IPS-15b (cell line): ENCODE results near the gene BCAS3.

ENCODE experiments used
- H3K27me3 ChIP-seq: one replicate; pipeline ENCODE4 v1.6.1; 2013; ENCODE audit warnings: low read length; ENCODE audit not compliant: control insufficient read depth, insufficient read depth
- H3K36me3 ChIP-seq: one replicate; pipeline ENCODE4 v1.6.1; 2013; ENCODE audit warnings: low read length; ENCODE audit not compliant: control insufficient read depth, insufficient read depth
- H3K4me1 ChIP-seq: one replicate; pipeline ENCODE4 v1.6.1; 2013; ENCODE audit warnings: mild to moderate bottlenecking, low read length; ENCODE audit not compliant: control insufficient read depth, insufficient read depth
- H3K4me3 ChIP-seq: one replicate; pipeline ENCODE4 v1.5.1; 2013; ENCODE audit warnings: low read depth, low read length
- H3K9ac ChIP-seq: one replicate; pipeline ENCODE4 v1.6.1; 2013; ENCODE audit warnings: low read depth, mild to moderate bottlenecking, low read length
- H3K9me3 ChIP-seq: one replicate; pipeline ENCODE4 v1.6.1; 2013; ENCODE audit warnings: mild to moderate bottlenecking, low read length; ENCODE audit not compliant: control insufficient read depth, insufficient read depth

BCAS3 gene

GRCh38 chr17:61389670-61390478 lies 712.2 kb downstream of the BCAS3 start:
- H3K9me3 ChIP-seq: no peaks in the 10 kb centered on the region
- no peaks in the 10 kb centered on the region for H3K4me1 ChIP-seq
- no peaks in the 10 kb centered on the region for H3K36me3 ChIP-seq
- no peak overlapping the region for H3K4me3 ChIP-seq
- H3K27me3 ChIP-seq: peaks cover 24% of the 10 kb centered on the region
- H3K9ac ChIP-seq: no peak overlapping the region

- no peaks in the 10 kb centered on the region for H3K36me3 ChIP-seq
- no peaks in the 10 kb centered on the region for H3K9me3 ChIP-seq
- no peaks in the 10 kb centered on the region for H3K4me1 ChIP-seq
- no peak overlapping the region for H3K9ac ChIP-seq
- H3K27me3 ChIP-seq: peaks cover 29% of the 10 kb centered on the region
- no peak overlapping the region for H3K4me3 ChIP-seq
Observed at GRCh38 chr17:61390479-61390791, 712.8 kb downstream of the BCAS3 start.

- Histone ChIP-seq H3K4me3 (no peak overlapping the region), H3K9me3 (no peaks in the 10 kb centered on the region), H3K36me3 (no peaks in the 10 kb centered on the region), H3K4me1 (no peaks in the 10 kb centered on the region), H3K27me3 (peaks cover 42% of the 10 kb centered on the region), H3K9ac (no peak overlapping the region)
Observed at GRCh38 chr17:61391595-61392291, 714.1 kb downstream of the BCAS3 start.

GRCh38 chr17:61392679-61393078 lies 715.0 kb downstream of the BCAS3 start:
- no peaks in the 10 kb centered on the region for H3K9me3 ChIP-seq
- H3K27me3 ChIP-seq: peaks cover 48% of the 10 kb centered on the region
- H3K9ac ChIP-seq: no peak overlapping the region
- H3K4me3 ChIP-seq: no peak overlapping the region
- H3K36me3 ChIP-seq: no peaks in the 10 kb centered on the region
- H3K4me1 ChIP-seq: no peaks in the 10 kb centered on the region

- Histone ChIP-seq H3K4me3 (no peak overlapping the region), H3K4me1 (no peaks in the 10 kb centered on the region), H3K36me3 (no peaks in the 10 kb centered on the region), H3K9ac (no peak overlapping the region), H3K27me3 (peaks cover 56% of the 10 kb centered on the region), H3K9me3 (no peaks in the 10 kb centered on the region)
Observed at GRCh38 chr17:61393550-61393903, 715.9 kb downstream of the BCAS3 start.

- Histone ChIP-seq H3K9me3 (no peaks in the 10 kb centered on the region), H3K9ac (no peak overlapping the region), H3K27me3 (peaks cover 62% of the 10 kb centered on the region), H3K4me1 (no peaks in the 10 kb centered on the region), H3K4me3 (no peak overlapping the region), H3K36me3 (no peaks in the 10 kb centered on the region)
Observed at GRCh38 chr17:61393904-61394629, 716.4 kb downstream of the BCAS3 start.

GRCh38 chr17:61394630-61395408 lies 717.2 kb downstream of the BCAS3 start:
- peak overlapping the region; percentile 26 for H3K4me3 ChIP-seq
- H3K36me3 ChIP-seq: no peaks in the 10 kb centered on the region
- H3K27me3 ChIP-seq: peaks cover 66% of the 10 kb centered on the region
- no peak overlapping the region for H3K9ac ChIP-seq
- H3K4me1 ChIP-seq: no peaks in the 10 kb centered on the region
- no peaks in the 10 kb centered on the region for H3K9me3 ChIP-seq

- H3K4me1 ChIP-seq: no peaks in the 10 kb centered on the region
- no peaks in the 10 kb centered on the region for H3K36me3 ChIP-seq
- H3K9me3 ChIP-seq: no peaks in the 10 kb centered on the region
- H3K4me3 ChIP-seq: peak overlapping the region; percentile 41
- peaks cover 69% of the 10 kb centered on the region for H3K27me3 ChIP-seq
- no peak overlapping the region for H3K9ac ChIP-seq
Observed at GRCh38 chr17:61395409-61395982, 717.8 kb downstream of the BCAS3 start.

GRCh38 chr17:61395983-61396585 lies 718.4 kb downstream of the BCAS3 start:
- Histone ChIP-seq H3K27me3 (peaks cover 75% of the 10 kb centered on the region), H3K9ac (no peak overlapping the region), H3K9me3 (no peaks in the 10 kb centered on the region), H3K4me3 (peak overlapping the region; percentile 41), H3K4me1 (no peaks in the 10 kb centered on the region), H3K36me3 (no peaks in the 10 kb centered on the region)

- H3K36me3 ChIP-seq: no peaks in the 10 kb centered on the region
- H3K4me3 ChIP-seq: peak overlapping the region; percentile 41
- no peaks in the 10 kb centered on the region for H3K9me3 ChIP-seq
- H3K27me3 ChIP-seq: peaks cover 81% of the 10 kb centered on the region
- H3K9ac ChIP-seq: no peak overlapping the region
- no peaks in the 10 kb centered on the region for H3K4me1 ChIP-seq
Observed at GRCh38 chr17:61396586-61397085, 719.0 kb downstream of the BCAS3 start.
